IPS-18a (cell line): Measurements from ENCODE around the gene SERINC4.
"Not testable (repeated sequence)": the region's sequence is repeated elsewhere in the genome, so short reads cannot be mapped to it uniquely, and the experiment has no call there.

Experiments
- H3K27ac ChIP-seq: one replicate; pipeline ENCODE4 v1.5.1; 2013; ENCODE audit warnings: low read length
- H3K27me3 ChIP-seq: one replicate; pipeline ENCODE4 v1.6.1; 2013; ENCODE audit warnings: mild to moderate bottlenecking, low read length; ENCODE audit not compliant: control insufficient read depth, insufficient read depth
- H3K36me3 ChIP-seq: one replicate; pipeline ENCODE4 v1.6.1; 2013; ENCODE audit warnings: low read depth, low read length; ENCODE audit not compliant: control insufficient read depth
- H3K4me1 ChIP-seq: one replicate; pipeline ENCODE4 v1.6.1; 2013; ENCODE audit warnings: low read depth, low read length; ENCODE audit not compliant: control insufficient read depth
- H3K4me3 ChIP-seq: one replicate; pipeline ENCODE4 v1.5.1; 2013; ENCODE audit warnings: low read length
- H3K9ac ChIP-seq: one replicate; pipeline ENCODE4 v1.6.1; 2013; ENCODE audit warnings: mild to moderate bottlenecking, low read length, moderate library complexity
- H3K9me3 ChIP-seq: one replicate; pipeline ENCODE4 v1.6.1; 2013; ENCODE audit warnings: low read depth, low read length; ENCODE audit not compliant: control insufficient read depth

The SERINC4 gene

DNA sequence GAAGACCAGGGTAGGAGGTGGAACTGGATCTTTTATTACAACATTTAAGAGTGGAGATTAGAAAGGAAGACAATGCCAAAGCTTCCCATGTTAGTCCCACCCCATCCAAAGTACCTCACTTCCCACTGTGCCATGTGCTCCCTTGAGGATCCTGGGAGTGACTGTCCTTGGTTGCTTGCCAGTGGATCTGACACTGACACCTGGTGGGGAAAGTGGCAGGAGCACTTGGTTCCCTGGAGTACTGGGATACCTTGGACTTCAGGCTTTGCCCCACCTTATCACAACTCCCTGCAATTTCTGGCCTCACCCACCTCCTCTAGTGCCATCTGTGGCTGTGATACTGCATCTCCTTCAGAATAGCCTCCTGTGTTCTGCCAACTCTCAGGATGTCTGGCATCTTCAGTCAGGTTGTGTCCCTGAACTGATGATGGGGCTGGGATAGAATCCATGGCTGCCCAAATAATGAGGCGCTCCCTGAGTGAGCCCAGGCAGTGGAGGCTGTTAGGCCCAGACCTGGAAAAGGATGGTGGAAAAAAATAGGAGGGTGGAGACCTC is 24.5 kb downstream of the SERINC4 start:
- no peak overlapping the region for H3K27ac ChIP-seq

DNA sequence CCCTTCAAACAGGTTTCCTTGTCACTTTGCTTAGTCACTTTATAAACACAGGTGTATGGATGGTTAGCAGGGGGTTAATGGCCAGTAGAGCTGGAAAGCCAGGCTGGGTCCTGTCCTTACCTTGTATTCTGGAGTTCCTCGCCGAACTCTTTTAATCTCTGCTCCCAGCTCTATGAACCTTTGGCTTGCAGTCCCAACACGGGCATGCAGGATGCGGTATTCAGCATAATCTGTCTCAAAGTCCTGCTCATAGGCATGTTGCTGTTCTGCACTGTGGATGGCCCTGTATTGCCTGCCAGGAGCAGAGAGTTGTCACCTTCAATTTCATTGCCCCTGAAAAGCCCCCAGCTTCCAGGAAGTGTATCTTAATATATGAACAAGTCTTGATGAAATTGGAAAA is 26.0 kb downstream of the SERINC4 start:
- peaks cover 52% of the 10 kb centered on the region for H3K36me3 ChIP-seq
- H3K4me3 ChIP-seq, result no peak overlapping the region
- H3K27me3 ChIP-seq, result peaks cover 6% of the 10 kb centered on the region
- no peaks in the 10 kb centered on the region for H3K9me3 ChIP-seq
- no peak overlapping the region for H3K27ac ChIP-seq
- peaks cover 7% of the 10 kb centered on the region for H3K4me1 ChIP-seq
- no peak overlapping the region for H3K9ac ChIP-seq

More for the DNA sequence above, 24.5 kb downstream of the SERINC4 start:
- peaks cover 38% of the 10 kb centered on the region for H3K36me3 ChIP-seq
- H3K4me3 ChIP-seq, result peak overlapping the region; percentile 86
- peaks cover 7% of the 10 kb centered on the region for H3K4me1 ChIP-seq
- no peak overlapping the region for H3K9ac ChIP-seq
- H3K27me3 ChIP-seq, result peaks cover 6% of the 10 kb centered on the region
- H3K9me3 ChIP-seq, result no peaks in the 10 kb centered on the region

DNA sequence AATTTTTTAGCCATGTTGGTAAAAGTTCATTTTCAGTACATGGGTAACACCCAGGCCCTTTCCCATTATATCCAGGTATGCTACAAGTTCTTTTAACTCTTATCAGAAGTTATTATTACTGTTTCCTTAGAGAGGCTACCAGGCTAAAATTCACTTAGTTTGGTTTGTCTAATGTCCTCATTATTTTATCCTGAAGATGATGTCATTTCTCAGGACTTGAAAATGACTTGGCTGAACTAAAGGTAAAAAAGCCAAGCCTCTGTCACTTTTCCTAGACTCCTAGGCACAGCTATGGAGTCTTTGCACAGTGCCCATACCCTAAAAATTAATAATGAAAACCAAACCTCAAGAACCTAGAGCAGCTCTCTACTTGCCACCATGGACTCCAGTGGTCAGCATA is 27.4 kb downstream of the SERINC4 start:
- H3K9me3 ChIP-seq, result no peaks in the 10 kb centered on the region
- H3K9ac ChIP-seq, result no peak overlapping the region
- peaks cover 60% of the 10 kb centered on the region for H3K36me3 ChIP-seq
- peaks cover 7% of the 10 kb centered on the region for H3K4me1 ChIP-seq
- H3K27ac ChIP-seq, result no peak overlapping the region
- H3K4me3 ChIP-seq, result no peak overlapping the region
- peaks cover 6% of the 10 kb centered on the region for H3K27me3 ChIP-seq

DNA sequence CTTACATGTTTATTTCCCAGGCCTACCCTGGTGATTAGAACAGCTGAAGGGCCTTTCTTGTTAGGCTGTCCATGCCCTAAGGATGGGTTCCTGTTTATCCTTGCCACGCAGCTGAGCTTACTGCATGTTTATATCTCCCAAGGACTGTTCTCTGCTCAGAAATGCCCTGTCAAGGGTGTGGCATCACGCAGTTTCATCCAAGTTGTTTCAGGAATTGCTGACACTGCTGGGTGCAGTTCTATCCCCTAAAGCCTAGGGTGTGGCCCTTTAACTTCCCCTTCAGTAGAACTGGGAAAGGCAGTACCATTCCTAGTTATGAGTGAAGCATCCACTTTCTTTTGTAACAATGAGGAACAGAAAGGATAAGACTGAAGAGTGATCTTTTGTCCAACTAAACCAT is 28.2 kb downstream of the SERINC4 start:
- Histone ChIP-seq H3K9me3 (no peaks in the 10 kb centered on the region), H3K9ac (no peak overlapping the region), H3K27ac (no peak overlapping the region), H3K4me3 (no peak overlapping the region), H3K36me3 (peaks cover 63% of the 10 kb centered on the region), H3K27me3 (peaks cover 6% of the 10 kb centered on the region), H3K4me1 (peaks cover 7% of the 10 kb centered on the region)

DNA sequence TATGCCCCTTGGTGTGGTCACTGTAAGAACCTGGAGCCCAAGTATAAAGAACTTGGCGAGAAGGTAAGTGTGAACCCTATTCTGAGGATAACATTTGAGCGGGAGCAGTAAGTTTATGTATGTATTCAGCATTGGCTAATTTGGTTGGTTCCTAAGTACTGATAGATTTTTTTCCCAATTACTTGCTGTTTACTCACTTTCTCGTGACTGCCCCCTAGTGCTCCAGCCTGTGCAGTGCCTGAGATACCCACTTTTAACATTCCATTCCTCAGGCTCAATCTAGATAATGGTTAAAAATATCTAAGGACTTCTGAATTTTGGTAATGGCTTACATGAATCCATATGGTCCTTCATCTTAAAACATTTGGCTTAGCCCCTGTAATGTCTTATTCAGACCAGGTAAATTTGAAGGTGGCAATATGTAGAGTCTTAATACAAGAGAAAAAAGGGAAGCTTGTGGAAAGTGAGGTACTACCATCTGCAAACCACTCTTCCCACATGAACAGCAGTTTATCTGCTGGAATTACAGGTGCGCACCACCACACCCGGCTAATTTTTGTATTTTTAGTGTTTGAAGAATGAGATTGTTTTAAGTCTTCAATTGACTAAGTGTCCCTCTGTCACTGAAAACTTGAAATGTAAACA is 30.3 kb downstream of the SERINC4 start:
- Histone ChIP-seq H3K36me3 (peaks cover 83% of the 10 kb centered on the region), H3K4me1 (no peaks in the 10 kb centered on the region), H3K9ac (no peak overlapping the region), H3K4me3 (no peak overlapping the region), H3K27me3 (no peaks in the 10 kb centered on the region), H3K9me3 (no peaks in the 10 kb centered on the region), H3K27ac (no peak overlapping the region)

DNA sequence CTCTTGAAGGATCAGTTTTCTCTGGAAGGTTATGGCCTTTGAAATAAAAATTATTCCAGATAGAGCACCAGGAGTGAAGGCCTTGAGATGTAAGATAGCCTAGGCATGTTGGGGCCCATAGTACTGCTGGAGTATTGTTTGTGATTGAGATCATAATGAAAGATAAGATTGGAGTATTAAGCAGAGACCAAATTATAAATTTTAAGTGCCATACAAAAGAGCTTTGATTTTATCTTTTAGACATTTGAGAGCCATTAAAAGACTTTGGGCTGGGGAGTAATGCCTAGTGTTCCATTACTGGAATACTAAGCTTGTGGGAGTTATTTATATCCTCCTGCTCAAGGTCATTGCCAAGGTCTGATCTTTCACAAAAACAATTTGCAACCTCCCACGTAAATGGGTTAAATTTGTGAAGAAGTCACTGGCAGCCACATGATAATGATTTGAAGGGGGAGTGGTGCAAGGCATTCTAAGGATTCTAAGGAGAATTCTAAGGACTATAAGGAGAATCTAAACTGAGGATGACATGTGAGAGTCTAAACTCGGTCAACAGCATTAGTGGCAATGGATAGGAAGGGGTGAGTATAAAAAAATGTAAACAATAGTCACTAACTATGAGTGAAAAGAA is 36.1 kb downstream of the SERINC4 start:
- peaks cover 74% of the 10 kb centered on the region for H3K36me3 ChIP-seq
- H3K9ac ChIP-seq, result no peak overlapping the region
- H3K27me3 ChIP-seq, result no peaks in the 10 kb centered on the region
- H3K4me3 ChIP-seq, result no peak overlapping the region
- H3K4me1 ChIP-seq, result no peaks in the 10 kb centered on the region
- H3K9me3 ChIP-seq, result no peaks in the 10 kb centered on the region
- no peak overlapping the region for H3K27ac ChIP-seq

DNA sequence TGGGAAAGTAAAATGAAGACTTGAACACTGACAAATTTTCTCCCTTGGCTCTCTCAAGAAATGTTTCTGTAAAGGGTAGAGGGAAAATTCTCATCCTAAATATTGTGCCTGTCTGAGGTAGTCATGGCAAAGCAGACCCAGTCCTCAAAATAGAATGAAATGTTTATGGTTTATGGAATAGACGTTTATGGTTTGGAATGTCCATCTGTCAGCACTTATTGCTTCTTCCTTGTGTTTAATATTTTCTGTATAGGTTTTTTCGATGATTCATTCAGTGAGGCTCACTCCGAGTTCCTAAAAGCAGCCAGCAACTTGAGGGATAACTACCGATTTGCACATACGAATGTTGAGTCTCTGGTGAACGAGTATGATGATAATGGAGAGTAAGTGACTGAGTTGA is 37.2 kb downstream of the SERINC4 start:
- H3K4me3 ChIP-seq, result no peak overlapping the region
- H3K4me1 ChIP-seq, result no peaks in the 10 kb centered on the region
- no peaks in the 10 kb centered on the region for H3K9me3 ChIP-seq
- H3K36me3 ChIP-seq, result peaks cover 76% of the 10 kb centered on the region
- no peaks in the 10 kb centered on the region for H3K27me3 ChIP-seq
- no peak overlapping the region for H3K27ac ChIP-seq
- no peak overlapping the region for H3K9ac ChIP-seq

DNA sequence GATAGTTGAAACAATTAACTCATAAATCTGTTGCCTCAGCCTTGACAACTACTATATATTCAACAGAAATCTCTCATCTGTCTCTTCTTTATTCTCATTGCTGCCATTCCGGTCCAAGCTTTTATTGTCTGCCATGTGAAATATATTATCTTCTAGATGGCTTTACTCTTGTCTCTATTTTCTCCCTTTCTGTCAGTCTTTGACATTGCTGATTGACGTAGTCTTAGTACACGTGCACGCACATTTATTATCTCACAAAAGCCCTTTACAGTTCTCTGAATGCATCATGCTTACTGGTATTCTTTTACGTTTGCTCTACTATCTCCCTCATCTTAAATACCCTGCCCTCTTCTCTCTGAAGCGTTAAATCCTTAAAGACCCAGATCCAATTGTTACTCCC is 48.1 kb downstream of the SERINC4 start:
- Histone ChIP-seq H3K36me3 (peaks cover 56% of the 10 kb centered on the region), H3K4me3 (no peak overlapping the region), H3K27me3 (no peaks in the 10 kb centered on the region), H3K4me1 (no peaks in the 10 kb centered on the region), H3K9ac (no peak overlapping the region), H3K9me3 (no peaks in the 10 kb centered on the region), H3K27ac (no peak overlapping the region)

DNA sequence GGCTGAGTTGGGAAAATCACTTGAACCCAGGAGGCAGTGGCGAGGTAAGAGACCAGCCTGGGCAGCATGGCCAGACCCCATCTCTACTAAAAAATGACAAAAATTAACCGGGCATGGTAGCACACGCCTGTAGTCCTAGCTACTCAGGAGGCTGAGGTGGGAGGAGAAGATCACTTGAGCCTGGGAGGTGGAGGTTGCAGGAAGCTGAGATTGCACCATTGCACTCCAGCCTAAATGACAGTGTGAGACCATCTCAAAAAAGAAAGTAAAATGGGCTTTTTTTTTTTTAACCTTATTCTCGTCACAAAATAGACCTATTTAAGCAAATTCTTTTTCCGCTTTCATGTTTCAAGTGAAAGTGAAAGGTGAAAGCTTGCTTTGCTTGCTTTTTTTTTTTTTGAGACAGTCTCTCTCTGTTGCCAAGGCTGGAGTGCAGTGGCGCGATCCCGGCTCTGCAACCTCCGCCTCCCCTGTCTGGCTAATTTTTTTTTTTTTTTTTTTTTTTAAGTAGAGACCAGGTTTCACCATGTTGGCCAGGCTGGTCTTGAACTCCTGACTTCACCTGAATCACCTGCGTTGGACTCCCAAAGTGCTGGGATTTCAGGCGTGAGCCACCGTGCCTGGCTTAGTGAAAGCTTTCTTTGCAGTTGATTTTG is 50.2 kb downstream of the SERINC4 start:
- Histone ChIP-seq H3K9me3 (no peaks in the 10 kb centered on the region), H3K36me3 (peaks cover 35% of the 10 kb centered on the region), H3K27ac (no peak overlapping the region), H3K9ac (no peak overlapping the region), H3K4me3 (no peak overlapping the region), H3K27me3 (no peaks in the 10 kb centered on the region), H3K4me1 (no peaks in the 10 kb centered on the region)

DNA sequence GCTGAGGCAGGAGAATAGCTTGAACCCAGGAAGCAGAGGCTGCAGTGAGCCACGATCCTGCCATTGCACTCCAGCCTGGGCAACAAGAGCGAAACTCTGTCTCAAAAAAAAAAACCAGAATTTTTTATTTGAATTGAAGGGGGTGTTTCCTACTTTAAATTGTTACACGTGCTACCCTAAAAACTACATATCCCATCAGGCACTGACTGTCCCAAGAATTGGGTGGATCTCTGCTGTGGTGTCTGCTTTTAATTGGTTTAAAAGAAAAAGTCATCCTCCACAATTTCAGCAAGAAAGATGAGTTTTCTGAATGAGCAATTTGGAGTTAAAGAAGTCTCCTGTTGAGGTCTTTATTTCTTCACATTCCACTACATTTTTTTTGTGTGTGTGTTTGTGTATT is 51.6 kb downstream of the SERINC4 start:
- H3K27ac ChIP-seq, result no peak overlapping the region
- no peak overlapping the region for H3K9ac ChIP-seq
- H3K4me3 ChIP-seq, result peak overlapping the region; percentile 88
- no peaks in the 10 kb centered on the region for H3K9me3 ChIP-seq
- peaks cover 23% of the 10 kb centered on the region for H3K36me3 ChIP-seq
- no peaks in the 10 kb centered on the region for H3K4me1 ChIP-seq
- no peaks in the 10 kb centered on the region for H3K27me3 ChIP-seq

DNA sequence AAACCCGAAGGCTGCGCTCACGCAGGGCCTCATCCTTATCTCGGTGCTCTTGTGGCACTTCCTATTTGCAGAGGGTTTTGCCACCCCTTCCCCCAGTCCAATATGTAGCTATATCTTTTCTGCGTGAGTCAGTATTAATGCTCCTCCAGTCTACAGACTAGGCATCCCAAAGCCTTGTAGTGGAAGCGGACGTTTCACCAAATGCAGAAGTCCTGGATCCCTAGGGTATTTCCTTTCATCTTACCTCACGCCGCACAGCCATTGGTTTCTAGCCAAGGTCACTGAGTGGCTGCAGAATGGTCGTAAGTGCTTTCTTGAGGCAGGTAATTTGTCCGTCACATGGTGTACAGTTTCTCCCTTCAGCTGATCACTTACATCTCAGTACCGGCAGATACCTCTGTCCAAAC is 53.1 kb downstream of the SERINC4 start:
- H3K27me3 ChIP-seq, H3K9me3 ChIP-seq, H3K27ac ChIP-seq, H3K4me1 ChIP-seq, H3K36me3 ChIP-seq: not testable (repeated sequence)
- Histone ChIP-seq H3K9ac (peak overlapping the region; percentile 71), H3K4me3 (peak overlapping the region; percentile 88)
